Activated CD4-positive, alpha-beta T cell treated with anti-CD3 and anti-CD28 coated beads for 4 hours (primary cell): ENCODE results near the gene CAMK2B.
A peak's percentile ranks its signal among the peaks of the same experiment; 100 is the strongest.
"Not testable (repeated sequence)": the region's sequence is repeated elsewhere in the genome, so short reads cannot be mapped to it uniquely, and the experiment has no call there.

Experiments used
- DNase-seq, 2 donors: peaks; one replicate each; pipeline ENCODE4 v3.0.0-alpha.2; 2020

The CAMK2B gene

GRCh38 chr7:44212581-44213184, 112.7 kb downstream of the CAMK2B start:
- no peak for DNase-seq

GRCh38 chr7:44212018-44212417, 113.4 kb downstream of the CAMK2B start:
- no peak for DNase-seq

DNA sequence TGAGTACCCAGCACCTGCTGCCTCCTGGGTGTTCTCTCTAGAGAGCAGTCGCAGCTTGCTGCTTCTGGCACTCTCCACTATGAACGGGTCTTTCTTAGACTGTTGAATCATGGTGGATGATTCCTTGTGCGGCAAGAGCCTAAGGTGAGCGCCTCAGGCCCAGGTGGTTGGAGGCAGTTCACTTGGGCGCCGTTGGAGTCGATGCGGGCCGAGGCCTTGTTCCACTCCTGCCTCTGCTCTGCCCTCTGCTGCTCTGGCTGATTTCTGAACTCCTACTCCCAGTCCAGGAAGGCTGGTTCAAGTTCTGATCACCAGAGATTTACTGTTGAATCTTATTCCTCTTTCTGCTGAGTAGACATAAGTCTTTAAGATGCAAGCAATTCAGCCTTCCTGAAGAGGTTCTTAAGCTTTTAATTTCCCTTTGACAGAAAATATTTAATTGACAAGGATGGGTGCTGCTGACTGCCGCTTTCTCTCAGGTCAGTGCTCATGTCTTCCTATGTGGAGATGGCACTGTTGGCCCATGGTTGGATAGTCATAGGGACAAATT, 114.2 kb downstream of the CAMK2B start:
- DNase-seq: no peak

GRCh38 chr7:44210107-44210506, 115.3 kb downstream of the CAMK2B start:
- DNase-seq: no peak

DNA sequence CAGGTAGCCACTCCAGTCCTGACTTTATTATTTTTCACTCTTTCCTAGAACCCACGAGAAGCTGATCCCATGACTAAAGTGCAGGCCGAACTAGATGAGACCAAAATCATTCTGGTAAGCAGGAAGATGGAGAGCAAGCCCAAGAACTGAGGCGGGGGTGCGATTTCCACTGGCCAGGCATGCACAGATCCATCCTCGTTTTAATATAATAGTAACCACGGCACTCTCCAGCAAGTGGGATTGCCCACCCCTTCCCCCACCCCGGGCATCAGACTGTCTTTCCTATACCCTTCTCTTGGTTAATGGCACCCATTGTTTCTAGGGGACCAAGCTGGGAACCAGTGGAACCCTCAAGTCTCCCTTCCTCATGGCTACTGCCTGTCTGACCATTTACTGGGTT, 117.3 kb downstream of the CAMK2B start:
- DNase-seq: no peak

DNA sequence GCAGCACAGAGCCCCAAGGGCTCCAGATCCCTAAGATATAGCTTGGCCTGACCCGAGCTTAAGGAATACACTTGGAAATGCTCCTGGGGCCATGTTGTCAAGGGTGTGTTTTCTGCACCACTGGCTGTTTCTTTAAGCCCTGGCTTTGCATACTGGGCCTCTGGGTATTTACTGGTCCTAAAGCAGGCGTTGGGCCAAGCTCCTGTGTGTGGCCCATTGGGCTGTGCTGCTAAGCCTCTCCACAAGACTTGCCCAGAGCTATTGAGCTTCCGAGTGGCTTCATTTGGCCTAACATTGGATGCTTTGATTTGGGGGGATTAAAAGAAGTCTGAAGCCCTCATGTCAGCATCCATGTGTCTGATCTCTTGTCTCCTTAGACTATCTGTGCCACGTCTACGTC, 119.4 kb downstream of the CAMK2B start:
- DNase-seq: no peak

GRCh38 chr7:44201813-44202212, 123.6 kb downstream of the CAMK2B start:
- DNase-seq: no peak

DNA sequence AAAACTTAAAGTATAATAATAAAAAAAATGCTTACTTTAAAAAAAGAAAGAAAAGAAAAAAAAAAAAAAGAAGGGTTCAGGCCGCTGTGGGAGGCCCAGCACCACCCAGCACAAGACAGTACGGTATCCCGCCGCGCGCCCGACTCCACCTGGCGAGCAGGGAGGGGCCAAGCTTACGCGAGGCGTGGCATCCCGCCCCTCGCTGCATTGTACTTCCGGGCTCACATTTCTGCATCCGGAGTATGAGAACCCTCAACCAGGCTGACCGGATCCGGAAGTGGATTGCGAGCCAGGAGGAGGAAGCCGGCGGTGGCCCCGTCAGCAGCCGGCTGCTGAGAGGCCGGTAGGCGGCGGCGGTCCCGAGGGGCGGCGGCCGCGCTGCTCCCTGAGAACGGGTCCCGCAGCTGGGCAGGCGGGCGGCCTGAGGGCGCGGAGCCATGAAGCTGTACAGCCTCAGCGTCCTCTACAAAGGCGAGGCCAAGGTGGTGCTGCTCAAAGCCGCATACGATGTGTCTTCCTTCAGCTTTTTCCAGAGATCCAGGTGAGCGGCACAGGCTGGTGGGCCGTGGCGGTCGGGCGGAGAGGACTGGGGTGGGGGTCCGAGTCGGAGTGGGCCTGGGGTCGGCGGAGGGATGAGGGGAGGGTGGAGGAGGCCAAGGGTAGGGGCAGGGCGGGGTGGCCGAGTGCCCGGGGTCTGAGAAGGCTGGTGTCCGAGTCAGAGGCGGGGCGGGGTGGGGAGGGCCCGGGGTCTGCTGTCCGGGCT, 124.5 kb downstream of the CAMK2B start, which contains the start of gene YKT6:
Gene YKT6, plus strand, starts transcription at position 280 of the 763 bp plus-strand sequence. Its CDS starts 158 bp downstream, at position 438.
- peak; percentile 92 for DNase-seq

DNA sequence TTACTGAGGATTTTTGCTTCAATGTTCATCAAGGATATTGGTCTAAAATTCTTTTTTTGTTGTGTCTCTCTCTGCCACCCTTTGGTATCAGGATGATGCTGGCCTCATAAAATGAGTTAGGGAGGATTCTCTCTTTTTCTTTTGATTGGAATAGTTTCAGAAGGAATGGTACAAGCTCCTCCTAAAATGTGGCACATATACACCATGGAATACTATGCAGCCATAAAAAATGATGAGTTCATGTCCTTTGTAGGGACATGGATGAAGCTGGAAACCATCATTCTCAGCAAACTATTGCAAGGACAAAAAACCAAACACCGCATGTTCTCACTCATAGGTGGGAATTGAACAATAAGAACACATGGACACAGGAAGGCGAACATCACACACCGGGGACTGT, 125.2 kb downstream of the CAMK2B start:
- DNase-seq: not testable (repeated sequence)

- DNase-seq: no peak
These were observed 127.9 kb downstream of the CAMK2B start for GRCh38 chr7:44197474-44197873.

GRCh38 chr7:44196450-44196872, 128.9 kb downstream of the CAMK2B start:
- peak in 1 of 2 donors; percentile 12 for DNase-seq

- DNase-seq: no peak
These were observed 129.5 kb downstream of the CAMK2B start for GRCh38 chr7:44195889-44196288.

GRCh38 chr7:44194562-44195145, 130.7 kb downstream of the CAMK2B start:
- DNase-seq: no peak

DNA sequence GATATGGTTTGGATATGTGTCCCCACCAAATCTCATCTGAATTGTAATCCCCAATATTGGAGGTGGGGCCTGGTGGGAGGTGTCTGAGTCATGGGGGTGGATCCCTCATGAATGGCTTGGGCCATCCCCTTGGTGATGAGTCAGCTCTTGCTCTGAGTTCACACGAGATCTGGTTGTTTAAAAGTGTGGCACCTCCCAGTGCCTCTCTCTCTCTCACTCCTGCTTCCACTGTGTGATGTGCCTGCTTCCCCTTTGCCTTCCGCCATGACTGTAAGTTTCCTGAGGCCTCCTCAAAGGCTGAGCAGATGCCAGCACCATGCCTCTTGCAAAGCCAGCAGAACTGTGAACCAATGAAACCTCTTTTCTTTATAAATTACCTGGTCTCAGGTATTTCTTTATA, 131.3 kb downstream of the CAMK2B start:
- DNase-seq: peak; percentile 33

GRCh38 chr7:44193011-44193802, 132.2 kb downstream of the CAMK2B start:
- no peak for DNase-seq

GRCh38 chr7:44191171-44191570, 134.2 kb downstream of the CAMK2B start:
- DNase-seq: no peak

GRCh38 chr7:44189993-44190872, 135.2 kb downstream of the CAMK2B start:
- DNase-seq: no peak

DNA sequence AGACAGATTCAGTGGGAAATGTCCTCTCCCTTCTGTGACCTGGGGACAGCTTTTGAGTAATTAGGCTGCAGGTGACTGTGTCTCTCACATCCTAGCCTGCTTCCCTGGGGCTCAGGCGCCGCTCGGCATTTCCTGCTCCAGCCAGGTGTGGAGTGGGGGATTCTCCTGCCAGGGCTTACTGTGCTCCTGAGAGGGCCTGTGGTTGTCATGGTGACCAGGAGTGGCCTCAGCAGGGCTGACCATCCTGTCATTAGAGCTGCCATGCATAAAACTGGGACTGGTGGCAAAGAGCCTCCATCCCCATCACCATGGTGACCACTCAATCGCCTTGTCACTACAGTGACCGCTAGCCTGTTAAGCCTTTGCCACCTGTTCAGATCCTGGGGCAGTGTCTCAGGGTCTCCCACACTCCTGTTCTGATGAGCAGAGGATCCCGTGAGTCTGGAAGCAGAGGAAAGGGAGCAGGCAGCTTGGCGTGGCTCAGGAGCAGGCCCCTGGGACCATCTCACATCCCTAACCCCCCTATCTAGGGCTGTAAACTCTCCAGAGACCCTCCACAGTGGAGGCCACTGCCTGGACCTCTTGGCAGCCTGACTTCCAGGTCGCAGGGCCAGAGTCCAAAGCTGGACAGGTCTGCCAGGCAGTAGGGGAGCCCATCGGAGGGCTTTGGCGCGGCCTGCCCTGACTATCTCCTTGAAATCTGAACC, 136.0 kb downstream of the CAMK2B start, which contains the start of gene GCK:
Gene GCK, minus strand, starts transcription at position 154 of the 707 bp plus-strand sequence. CDS start 486 bp downstream, outside the sequence.
- no peak for DNase-seq

- no peak for DNase-seq
These were observed 136.7 kb downstream of the CAMK2B start for GRCh38 chr7:44188480-44189225.
